ENCODE results near the gene BNIP5.

The BNIP5 gene

GRCh38 chr6:36273067-36273466, 63.6 kb downstream of the BNIP5 start (continued):
- TF ChIP-seq PRDM4 (tag by site-specific recombination; IDR thresholded peaks at IDR 0.05) (no peak), ZNF768 (tag by site-specific recombination; IDR thresholded peaks at IDR 0.05) (no peak), ZNF529 (tag by site-specific recombination; IDR thresholded peaks at IDR 0.05; ENCODE audit: insufficient replicate concordance) (no peak), ZNF571 (tag by site-specific recombination; IDR thresholded peaks at IDR 0.05) (no peak), ZBTB8A (tag by site-specific recombination; IDR thresholded peaks at IDR 0.05) (peak; percentile 42), ZIC2 (tag by site-specific recombination; IDR thresholded peaks at IDR 0.05) (no peak), ZNF513 (tag by site-specific recombination; IDR thresholded peaks at IDR 0.05) (no peak), ZSCAN16 (tag by site-specific recombination; IDR thresholded peaks at IDR 0.05) (no peak), ZNF830 (tag by site-specific recombination; IDR thresholded peaks at IDR 0.05; ENCODE audit: low read depth) (no peak), ZNF670 (tag by site-specific recombination; IDR thresholded peaks at IDR 0.05; ENCODE audit: low read depth) (no peak), ZNF175 (tag by site-specific recombination; IDR thresholded peaks at IDR 0.05) (no peak), ZNF423 (tag by site-specific recombination; IDR thresholded peaks at IDR 0.05) (no peak), ZNF169 (tag by site-specific recombination; IDR thresholded peaks at IDR 0.05) (no peak), ZNF366 (tag by site-specific recombination; conservative IDR thresholded peaks at IDR 0.05) (no peak), ZBTB1 (tag by site-specific recombination; IDR thresholded peaks at IDR 0.05) (no peak), ZNF544 (tag by site-specific recombination; IDR thresholded peaks at IDR 0.05) (no peak), ZNF394 (tag by site-specific recombination; IDR thresholded peaks at IDR 0.05; ENCODE audit: borderline replicate concordance) (peak; percentile 71; the same call in 1 of the 2 replicates)
- TF ChIP-seq, protein P1, sequence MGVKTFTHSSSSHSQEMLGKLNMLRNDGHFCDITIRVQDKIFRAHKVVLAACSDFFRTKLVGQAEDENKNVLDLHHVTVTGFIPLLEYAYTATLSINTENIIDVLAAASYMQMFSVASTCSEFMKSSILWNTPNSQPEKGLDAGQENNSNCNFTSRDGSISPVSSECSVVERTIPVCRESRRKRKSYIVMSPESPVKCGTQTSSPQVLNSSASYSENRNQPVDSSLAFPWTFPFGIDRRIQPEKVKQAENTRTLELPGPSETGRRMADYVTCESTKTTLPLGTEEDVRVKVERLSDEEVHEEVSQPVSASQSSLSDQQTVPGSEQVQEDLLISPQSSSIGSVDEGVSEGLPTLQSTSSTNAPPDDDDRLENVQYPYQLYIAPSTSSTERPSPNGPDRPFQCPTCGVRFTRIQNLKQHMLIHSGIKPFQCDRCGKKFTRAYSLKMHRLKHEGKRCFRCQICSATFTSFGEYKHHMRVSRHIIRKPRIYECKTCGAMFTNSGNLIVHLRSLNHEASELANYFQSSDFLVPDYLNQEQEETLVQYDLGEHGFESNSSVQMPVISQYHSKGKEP (tag by site-specific recombination; IDR thresholded peaks at IDR 0.05), result no peak
- TF ChIP-seq, protein P2, sequence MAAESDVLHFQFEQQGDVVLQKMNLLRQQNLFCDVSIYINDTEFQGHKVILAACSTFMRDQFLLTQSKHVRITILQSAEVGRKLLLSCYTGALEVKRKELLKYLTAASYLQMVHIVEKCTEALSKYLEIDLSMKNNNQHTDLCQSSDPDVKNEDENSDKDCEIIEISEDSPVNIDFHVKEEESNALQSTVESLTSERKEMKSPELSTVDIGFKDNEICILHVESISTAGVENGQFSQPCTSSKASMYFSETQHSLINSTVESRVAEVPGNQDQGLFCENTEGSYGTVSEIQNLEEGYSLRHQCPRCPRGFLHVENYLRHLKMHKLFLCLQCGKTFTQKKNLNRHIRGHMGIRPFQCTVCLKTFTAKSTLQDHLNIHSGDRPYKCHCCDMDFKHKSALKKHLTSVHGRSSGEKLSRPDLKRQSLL (tag by site-specific recombination; IDR thresholded peaks at IDR 0.05), result no peak
- TF ChIP-seq, protein P3, sequence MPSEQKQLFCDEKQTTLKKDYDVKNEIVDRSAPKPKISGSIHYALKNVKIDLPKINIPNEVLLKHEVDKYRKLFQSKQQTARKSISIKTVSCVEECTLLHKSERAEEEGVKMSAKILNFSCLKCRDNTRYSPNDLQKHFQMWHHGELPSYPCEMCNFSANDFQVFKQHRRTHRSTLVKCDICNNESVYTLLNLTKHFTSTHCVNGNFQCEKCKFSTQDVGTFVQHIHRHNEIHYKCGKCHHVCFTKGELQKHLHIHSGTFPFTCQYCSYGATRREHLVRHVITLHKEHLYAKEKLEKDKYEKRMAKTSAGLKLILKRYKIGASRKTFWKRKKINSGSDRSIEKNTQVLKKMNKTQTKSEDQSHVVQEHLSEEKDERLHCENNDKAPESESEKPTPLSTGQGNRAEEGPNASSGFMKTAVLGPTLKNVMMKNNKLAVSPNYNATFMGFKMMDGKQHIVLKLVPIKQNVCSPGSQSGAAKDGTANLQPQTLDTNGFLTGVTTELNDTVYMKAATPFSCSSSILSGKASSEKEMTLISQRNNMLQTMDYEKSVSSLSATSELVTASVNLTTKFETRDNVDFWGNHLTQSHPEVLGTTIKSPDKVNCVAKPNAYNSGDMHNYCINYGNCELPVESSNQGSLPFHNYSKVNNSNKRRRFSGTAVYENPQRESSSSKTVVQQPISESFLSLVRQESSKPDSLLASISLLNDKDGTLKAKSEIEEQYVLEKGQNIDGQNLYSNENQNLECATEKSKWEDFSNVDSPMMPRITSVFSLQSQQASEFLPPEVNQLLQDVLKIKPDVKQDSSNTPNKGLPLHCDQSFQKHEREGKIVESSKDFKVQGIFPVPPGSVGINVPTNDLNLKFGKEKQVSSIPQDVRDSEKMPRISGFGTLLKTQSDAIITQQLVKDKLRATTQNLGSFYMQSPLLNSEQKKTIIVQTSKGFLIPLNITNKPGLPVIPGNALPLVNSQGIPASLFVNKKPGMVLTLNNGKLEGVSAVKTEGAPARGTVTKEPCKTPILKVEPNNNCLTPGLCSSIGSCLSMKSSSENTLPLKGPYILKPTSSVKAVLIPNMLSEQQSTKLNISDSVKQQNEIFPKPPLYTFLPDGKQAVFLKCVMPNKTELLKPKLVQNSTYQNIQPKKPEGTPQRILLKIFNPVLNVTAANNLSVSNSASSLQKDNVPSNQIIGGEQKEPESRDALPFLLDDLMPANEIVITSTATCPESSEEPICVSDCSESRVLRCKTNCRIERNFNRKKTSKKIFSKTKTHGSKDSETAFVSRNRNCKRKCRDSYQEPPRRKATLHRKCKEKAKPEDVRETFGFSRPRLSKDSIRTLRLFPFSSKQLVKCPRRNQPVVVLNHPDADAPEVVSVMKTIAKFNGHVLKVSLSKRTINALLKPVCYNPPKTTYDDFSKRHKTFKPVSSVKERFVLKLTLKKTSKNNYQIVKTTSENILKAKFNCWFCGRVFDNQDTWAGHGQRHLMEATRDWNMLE (tag by site-specific recombination; conservative IDR thresholded peaks at IDR 0.05; ENCODE audit: low read depth), result peak; percentile 76
- TF ChIP-seq, protein P4, sequence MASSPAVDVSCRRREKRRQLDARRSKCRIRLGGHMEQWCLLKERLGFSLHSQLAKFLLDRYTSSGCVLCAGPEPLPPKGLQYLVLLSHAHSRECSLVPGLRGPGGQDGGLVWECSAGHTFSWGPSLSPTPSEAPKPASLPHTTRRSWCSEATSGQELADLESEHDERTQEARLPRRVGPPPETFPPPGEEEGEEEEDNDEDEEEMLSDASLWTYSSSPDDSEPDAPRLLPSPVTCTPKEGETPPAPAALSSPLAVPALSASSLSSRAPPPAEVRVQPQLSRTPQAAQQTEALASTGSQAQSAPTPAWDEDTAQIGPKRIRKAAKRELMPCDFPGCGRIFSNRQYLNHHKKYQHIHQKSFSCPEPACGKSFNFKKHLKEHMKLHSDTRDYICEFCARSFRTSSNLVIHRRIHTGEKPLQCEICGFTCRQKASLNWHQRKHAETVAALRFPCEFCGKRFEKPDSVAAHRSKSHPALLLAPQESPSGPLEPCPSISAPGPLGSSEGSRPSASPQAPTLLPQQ (tag by site-specific recombination; IDR thresholded peaks at IDR 0.05), result no peak
